Osteocyte (in vitro differentiated cells): ENCODE measurements around the gene UBQLN1. TPM values are rescaled to one million over a fixed set of nuclear protein-coding genes. Genes with fewer than 3 reads are reported as not detected.

ENCODE experiments used
- DNase-seq: peaks from one replicate; pipeline ENCODE4 v3.0.0; 2021; ENCODE audit warnings: mixed read lengths; ENCODE audit not compliant: unreplicated experiment; ENCODE audit errors: extremely low spot score
- H3K27ac Mint-ChIP-seq: one replicate; pipeline ENCODE4 v1.8.0; 2021; ENCODE audit warnings: mild to moderate bottlenecking, mixed read lengths; ENCODE audit not compliant: unreplicated experiment
- H3K27me3 Mint-ChIP-seq: one replicate; pipeline ENCODE4 v1.8.0; 2021; ENCODE audit warnings: mixed read lengths; ENCODE audit not compliant: unreplicated experiment
- H3K36me3 Mint-ChIP-seq: one replicate; pipeline ENCODE4 v1.8.0; 2021; ENCODE audit warnings: mixed read lengths; ENCODE audit not compliant: unreplicated experiment
- H3K4me1 Mint-ChIP-seq: one replicate; pipeline ENCODE4 v1.8.0; 2021; ENCODE audit warnings: mixed read lengths; ENCODE audit not compliant: unreplicated experiment
- H3K4me3 Mint-ChIP-seq: one replicate; pipeline ENCODE4 v1.8.0; 2021; ENCODE audit warnings: mild to moderate bottlenecking, moderate library complexity, mixed read lengths; ENCODE audit not compliant: unreplicated experiment
- H3K9me3 Mint-ChIP-seq: one replicate; pipeline ENCODE4 v1.8.0; 2021; ENCODE audit warnings: mixed read lengths; ENCODE audit not compliant: unreplicated experiment
- CTCF ChIP-seq: fragments of 200-600 bp; sonication (generic); IDR thresholded peaks from 2 replicates; pipeline ENCODE4 v1.5.0; 2021; ENCODE audit warnings: antibody characterized with exemption, mild to moderate bottlenecking, moderate library complexity
- total RNA-seq: library from RNA; stranded (reverse); gene quantifications from 2 replicates; pipeline ENCODE4 v1.2.1, GENCODE V29; 2021

Gene UBQLN1
- total RNA-seq, 1 donor from 2014 or later, result 76.1 TPM

- no peak for DNase-seq
- TF ChIP-seq CTCF, result no peak
- H3K36me3 Mint-ChIP-seq, result peaks cover 5% of the 10 kb centered on the region
- H3K9me3 Mint-ChIP-seq, result no peaks in the 10 kb centered on the region
- H3K27me3 Mint-ChIP-seq, result no peaks in the 10 kb centered on the region
- H3K27ac Mint-ChIP-seq, result peak overlapping the region; percentile 5
- H3K4me1 Mint-ChIP-seq, result peaks cover 43% of the 10 kb centered on the region
- H3K4me3 Mint-ChIP-seq, result peak overlapping the region; percentile 2
These were observed 6.0 kb downstream of the UBQLN1 start for GRCh38 chr9:83701769-83702168.

GRCh38 chr9:83701286-83701685, 6.5 kb downstream of the UBQLN1 start:
- Mint-ChIP-seq H3K9me3 (no peaks in the 10 kb centered on the region), H3K27ac (peak overlapping the region; percentile 5), H3K36me3 (peaks cover 5% of the 10 kb centered on the region), H3K4me1 (peaks cover 38% of the 10 kb centered on the region), H3K4me3 (peak overlapping the region; percentile 2), H3K27me3 (no peaks in the 10 kb centered on the region)
- no peak for DNase-seq
- TF ChIP-seq CTCF, result no peak

- no peaks in the 10 kb centered on the region for H3K27me3 Mint-ChIP-seq
- no peak overlapping the region for H3K27ac Mint-ChIP-seq
- no peaks in the 10 kb centered on the region for H3K9me3 Mint-ChIP-seq
- no peak for DNase-seq
- H3K4me3 Mint-ChIP-seq, result no peak overlapping the region
- peaks cover 2% of the 10 kb centered on the region for H3K36me3 Mint-ChIP-seq
- H3K4me1 Mint-ChIP-seq, result peaks cover 28% of the 10 kb centered on the region
- TF ChIP-seq CTCF, result no peak
These were observed 8.1 kb downstream of the UBQLN1 start for GRCh38 chr9:83699615-83700014.

- Mint-ChIP-seq H3K9me3 (no peaks in the 10 kb centered on the region), H3K27ac (no peak overlapping the region), H3K27me3 (no peaks in the 10 kb centered on the region), H3K4me3 (no peak overlapping the region), H3K4me1 (peaks cover 29% of the 10 kb centered on the region), H3K36me3 (no peaks in the 10 kb centered on the region)
- DNase-seq, result no peak
- TF ChIP-seq CTCF, result no peak
These were observed 8.7 kb downstream of the UBQLN1 start for GRCh38 chr9:83698976-83699585.

- Mint-ChIP-seq H3K9me3 (no peaks in the 10 kb centered on the region), H3K27me3 (no peaks in the 10 kb centered on the region), H3K36me3 (no peaks in the 10 kb centered on the region), H3K27ac (no peak overlapping the region), H3K4me3 (no peak overlapping the region), H3K4me1 (peaks cover 27% of the 10 kb centered on the region)
- no peak for DNase-seq
- no peak for TF ChIP-seq CTCF
These were observed 16.3 kb downstream of the UBQLN1 start for GRCh38 chr9:83691492-83691891.
